ENCODE data around the gene SLC22A7. TPM values are rescaled to one million over a fixed set of nuclear protein-coding genes. Genes with fewer than 3 reads are reported as not detected.

Gene SLC22A7
- total RNA-seq, 1 experiment from 2014 or later, result not detected

GRCh38 chr6:43265564-43265963 is 32.5 kb upstream of the SLC22A7 start:
- Histone ChIP-seq H2BK12ac (ENCODE audit: insufficient read length, low read depth, low read length) (no peak overlapping the region), H3K27ac (ENCODE audit: insufficient read length, low read depth, low read length) (no peak overlapping the region), H2BK5ac (ENCODE audit: insufficient read length, low read length) (no peak overlapping the region), H3K23ac (ENCODE audit: insufficient read length, low read depth, low read length) (no peak overlapping the region), H2BK15ac (ENCODE audit: low read depth, low read length) (no peak overlapping the region), H3K4ac (ENCODE audit: low read depth, low read length) (no peak overlapping the region), H4K5ac (ENCODE audit: insufficient read length, low read depth, low read length) (no peak overlapping the region), H3K4me1 (ENCODE audit: insufficient read depth, low read length) (peaks cover 10% of the 10 kb centered on the region; the same call in 1 of the 2 replicates), H3K14ac (ENCODE audit: insufficient read depth, low read length) (no peak overlapping the region; the same call in 1 of the 2 replicates), H3K27me3 (ENCODE audit: insufficient read depth, low read length) (peaks cover 12% of the 10 kb centered on the region), H4K91ac (ENCODE audit: insufficient read length, low read depth, low read length) (no peak overlapping the region), H2BK20ac (ENCODE audit: low read depth, low read length, poor library complexity, severe bottlenecking) (no peak overlapping the region), H3K23me2 (ENCODE audit: insufficient read length, low read depth, low read length, poor library complexity, severe bottlenecking) (no peaks in the 10 kb centered on the region), H3K18ac (ENCODE audit: insufficient read length, low read depth, low read length) (no peak overlapping the region), H2AFZ (ENCODE audit: low read length) (no peak overlapping the region), H2BK120ac (ENCODE audit: low read depth, low read length, poor library complexity, severe bottlenecking) (no peak overlapping the region), H4K8ac (replicated peaks; ENCODE audit: insufficient read length, low read depth, low read length) (no peak overlapping the region), H3K4me2 (ENCODE audit: insufficient read depth, insufficient read length, low read length) (no peak overlapping the region), H4K20me1 (ENCODE audit: control insufficient read depth, insufficient read depth, insufficient read length) (no peaks in the 10 kb centered on the region), H3K9me3 (ENCODE audit: control insufficient read depth, low read depth, low read length) (no peaks in the 10 kb centered on the region), H3K56ac (ENCODE audit: insufficient read length, low read depth, low read length) (no peak overlapping the region), H3K79me2 (ENCODE audit: insufficient read depth, low read length) (no peaks in the 10 kb centered on the region), H2AK5ac (ENCODE audit: insufficient read length, low read length) (no peak overlapping the region), H3K9ac (ENCODE audit: extremely low read depth, insufficient read length, low read length) (no peak overlapping the region), H3K79me1 (ENCODE audit: insufficient read depth, low read depth, low read length, poor library complexity, severe bottlenecking) (no peaks in the 10 kb centered on the region), H3T11ph (ENCODE audit: low read length) (no peak overlapping the region)
- no peak for DNase-seq
- no peaks in the 10 kb centered on the region; a peak in 1 of 7 replicates for H3K36me3 Mint-ChIP-seq (ENCODE audit: insufficient read depth in 1 of 3, low read depth in 3 of 3)
- peaks cover 26 to 43% of the 10 kb centered on the region in 2 experiments for H3K4me1 Mint-ChIP-seq
- WGBS (ENCODE audit: extremely low coverage, insufficient read length, low lambda C conversion rate), result no CpG with 5 or more reads among the region's 6 CpGs
- no peak overlapping the region for H3K4me3 Mint-ChIP-seq
- H3K9me3 Mint-ChIP-seq, result no peaks in the 10 kb centered on the region; a peak in 1 of 5 replicates
- H3K27ac Mint-ChIP-seq, result no peak overlapping the region; a peak in 1 of 7 replicates
- TF ChIP-seq CTCF (conservative IDR thresholded peaks at IDR 0.05), result no peak
- H3K27me3 Mint-ChIP-seq (ENCODE audit: low read depth), result peaks cover 33% of the 10 kb centered on the region

Measured in H9 (cell line).